Measurements from ENCODE around the gene FMR1. TPM values are rescaled to one million over a fixed set of nuclear protein-coding genes. Genes with fewer than 3 reads are reported as not detected.
A peak's percentile ranks its signal among the peaks of the same experiment; 100 is the strongest.

Gene FMR1
- total and polyA plus RNA-seq, 7 experiments from 2014 or later, result 4.5 to 84.2 (median 74.2) TPM

GRCh38 chrX:147933815-147934214 lies 22.1 kb downstream of the FMR1 start:
- no peaks in the 10 kb centered on the region for H3K9me3 Mint-ChIP-seq
- CTCF ChIA-PET, result no interaction called here
- peaks cover 0 to 23% (median 10%) of the 10 kb centered on the region in 5 donors for H3K36me3 Mint-ChIP-seq
- Histone ChIP-seq H3K27me3 (ENCODE audit: control insufficient read depth in 2 of 2, insufficient read depth in 2 of 2, low read length in 2 of 2) (no peaks in the 10 kb centered on the region), H3K36me3 (ENCODE audit: control insufficient read depth in 2 of 3, insufficient read depth in 3 of 3, low read length in 3 of 3) (peaks cover 2 to 22% (median 12%) of the 10 kb centered on the region in 3 experiments), H3K4me3 (ENCODE audit: low read length) (no peak overlapping the region), H3K9me3 (ENCODE audit: control insufficient read depth in 2 of 3, low read length in 3 of 3) (no peaks in the 10 kb centered on the region), H3K4me1 (ENCODE audit: control insufficient read depth in 2 of 2, insufficient read depth in 2 of 2, low read length in 2 of 2) (no peaks in the 10 kb centered on the region), H3K27ac (ENCODE audit: low read depth, low read length) (no peak overlapping the region)
- H3K4me1 Mint-ChIP-seq, result peaks cover 0 to 4% (median 0%) of the 10 kb centered on the region in 7 donors
- POLR2A ChIA-PET, result no interaction called here
- intact Hi-C loops (cut with micrococcal nuclease), result no loop called here
- peak overlapping the region in 1 of 9 donors; percentile 28 for H3K27ac Mint-ChIP-seq
- H3K4me3 Mint-ChIP-seq, result no peak overlapping the region
- DNase-seq, result no peak
- ATAC-seq, result no peak
- no peaks in the 10 kb centered on the region for H3K27me3 Mint-ChIP-seq

- CTCF ChIA-PET, result no interaction called here
- Histone ChIP-seq H3K4me1 (ENCODE audit: control insufficient read depth in 2 of 2, insufficient read depth in 2 of 2, low read length in 2 of 2) (no peaks in the 10 kb centered on the region), H3K4me3 (ENCODE audit: low read length) (no peak overlapping the region), H3K27me3 (ENCODE audit: control insufficient read depth in 2 of 2, insufficient read depth in 2 of 2, low read length in 2 of 2) (no peaks in the 10 kb centered on the region), H3K36me3 (ENCODE audit: control insufficient read depth in 2 of 3, insufficient read depth in 3 of 3, low read length in 3 of 3) (peaks cover 2 to 19% (median 9%) of the 10 kb centered on the region in 3 experiments), H3K9me3 (ENCODE audit: control insufficient read depth in 2 of 3, low read length in 3 of 3) (no peaks in the 10 kb centered on the region), H3K27ac (ENCODE audit: low read depth, low read length) (no peak overlapping the region)
- intact Hi-C loops (cut with micrococcal nuclease), result no loop called here
- H3K9me3 Mint-ChIP-seq, result no peaks in the 10 kb centered on the region
- DNase-seq (no peak), ATAC-seq (no peak)
- H3K36me3 Mint-ChIP-seq, result peaks cover 0 to 23% (median 10%) of the 10 kb centered on the region in 5 donors
- no peak overlapping the region for H3K27ac Mint-ChIP-seq
- H3K4me1 Mint-ChIP-seq, result no peaks in the 10 kb centered on the region
- POLR2A ChIA-PET, result no interaction called here
- H3K27me3 Mint-ChIP-seq, result no peaks in the 10 kb centered on the region
- H3K4me3 Mint-ChIP-seq, result no peak overlapping the region
These were observed 23.5 kb downstream of the FMR1 start for GRCh38 chrX:147935156-147935758.

- CTCF ChIA-PET, result no interaction called here
These were observed 33.6 kb downstream of the FMR1 start for GRCh38 chrX:147945286-147945685.

GRCh38 chrX:147948531-147948930 lies 36.8 kb downstream of the FMR1 start:
- Mint-ChIP-seq H3K27ac (no peak overlapping the region), H3K9me3 (no peaks in the 10 kb centered on the region), H3K4me3 (no peak overlapping the region), H3K36me3 (peaks cover 0 to 23% (median 10%) of the 10 kb centered on the region in 5 donors), H3K27me3 (no peaks in the 10 kb centered on the region), H3K4me1 (no peaks in the 10 kb centered on the region)
- Histone ChIP-seq H3K4me1 (ENCODE audit: control insufficient read depth in 2 of 2, insufficient read depth in 2 of 2, low read length in 2 of 2) (no peaks in the 10 kb centered on the region), H3K9me3 (ENCODE audit: control insufficient read depth in 2 of 3, low read length in 3 of 3) (no peaks in the 10 kb centered on the region), H3K27me3 (ENCODE audit: control insufficient read depth in 2 of 2, insufficient read depth in 2 of 2, low read length in 2 of 2) (no peaks in the 10 kb centered on the region), H3K27ac (ENCODE audit: low read depth, low read length) (no peak overlapping the region), H3K4me3 (ENCODE audit: low read length) (no peak overlapping the region), H3K36me3 (ENCODE audit: control insufficient read depth in 2 of 3, insufficient read depth in 3 of 3, low read length in 3 of 3) (peaks cover 0 to 16% (median 7%) of the 10 kb centered on the region in 3 experiments)
- no peak for DNase-seq
- intact Hi-C loops (cut with micrococcal nuclease), result no loop called here
- POLR2A ChIA-PET, result no interaction called here
- ATAC-seq, result no peak
- CTCF ChIA-PET, result interaction anchor here (0.7 kb wide), 1 partner anchor 253 kb away, joined by 3 read pairs; no protein-coding TSS in a partner anchor

More at GRCh38 chrX:147945286-147945685, 33.6 kb downstream of the FMR1 start:
- Histone ChIP-seq H3K36me3 (ENCODE audit: control insufficient read depth in 2 of 3, insufficient read depth in 3 of 3, low read length in 3 of 3) (peaks cover 3 to 26% (median 14%) of the 10 kb centered on the region in 3 experiments), H3K27me3 (ENCODE audit: control insufficient read depth in 2 of 2, insufficient read depth in 2 of 2, low read length in 2 of 2) (no peaks in the 10 kb centered on the region), H3K4me1 (ENCODE audit: control insufficient read depth in 2 of 2, insufficient read depth in 2 of 2, low read length in 2 of 2) (no peaks in the 10 kb centered on the region), H3K4me3 (ENCODE audit: low read length) (no peak overlapping the region), H3K9me3 (ENCODE audit: control insufficient read depth in 2 of 3, low read length in 3 of 3) (no peaks in the 10 kb centered on the region), H3K27ac (ENCODE audit: low read depth, low read length) (no peak overlapping the region)
- no peak overlapping the region for H3K27ac Mint-ChIP-seq
- no peaks in the 10 kb centered on the region for H3K4me1 Mint-ChIP-seq
- H3K4me3 Mint-ChIP-seq, result no peak overlapping the region
- POLR2A ChIA-PET, result no interaction called here
- peaks cover 0 to 33% (median 18%) of the 10 kb centered on the region in 5 donors for H3K36me3 Mint-ChIP-seq
- DNase-seq, result no peak
- peaks cover 0 to 1% (median 0%) of the 10 kb centered on the region in 11 donors for H3K9me3 Mint-ChIP-seq
- intact Hi-C loops (cut with micrococcal nuclease), result no loop called here
- no peak for ATAC-seq
- no peaks in the 10 kb centered on the region for H3K27me3 Mint-ChIP-seq

- H3K4me1 ChIP-seq (ENCODE audit: control insufficient read depth in 2 of 2, insufficient read depth in 2 of 2, low read length in 2 of 2), result no peaks in the 10 kb centered on the region
- Mint-ChIP-seq H3K4me1 (no peaks in the 10 kb centered on the region), H3K4me3 (no peak overlapping the region), H3K27me3 (no peaks in the 10 kb centered on the region), H3K9me3 (no peaks in the 10 kb centered on the region), H3K36me3 (peaks cover 0 to 14% (median 5%) of the 10 kb centered on the region in 5 donors), H3K27ac (no peak overlapping the region)
- H3K27me3 ChIP-seq (ENCODE audit: control insufficient read depth in 2 of 2, insufficient read depth in 2 of 2, low read length in 2 of 2), result no peaks in the 10 kb centered on the region
- H3K4me3 ChIP-seq (ENCODE audit: low read length), result no peak overlapping the region
- intact Hi-C loops (cut with micrococcal nuclease), result no loop called here
- no peak overlapping the region for H3K27ac ChIP-seq (ENCODE audit: low read depth, low read length)
- ChIA-PET POLR2A (no interaction called here), CTCF (no interaction called here)
- H3K36me3 ChIP-seq (ENCODE audit: control insufficient read depth in 2 of 3, insufficient read depth in 3 of 3, low read length in 3 of 3), result peaks cover 0 to 7% (median 7%) of the 10 kb centered on the region in 3 experiments
- DNase-seq (no peak), ATAC-seq (no peak)
- H3K9me3 ChIP-seq (ENCODE audit: control insufficient read depth in 2 of 3, low read length in 3 of 3), result no peaks in the 10 kb centered on the region
These were observed 38.6 kb downstream of the FMR1 start for GRCh38 chrX:147950352-147950751.

- Mint-ChIP-seq H3K27me3 (peaks cover 0 to 3% (median 0%) of the 10 kb centered on the region in 5 donors), H3K27ac (no peak overlapping the region), H3K36me3 (peaks cover 0 to 8% (median 4%) of the 10 kb centered on the region in 5 donors), H3K9me3 (no peaks in the 10 kb centered on the region), H3K4me1 (no peaks in the 10 kb centered on the region), H3K4me3 (no peak overlapping the region)
- no peaks in the 10 kb centered on the region for H3K27me3 ChIP-seq (ENCODE audit: control insufficient read depth in 2 of 2, insufficient read depth in 2 of 2, low read length in 2 of 2)
- no peak overlapping the region for H3K4me3 ChIP-seq (ENCODE audit: low read length)
- no peaks in the 10 kb centered on the region for H3K9me3 ChIP-seq (ENCODE audit: control insufficient read depth in 2 of 3, low read length in 3 of 3)
- no peak for ATAC-seq
- DNase-seq, result no peak
- H3K36me3 ChIP-seq (ENCODE audit: control insufficient read depth in 2 of 3, insufficient read depth in 3 of 3, low read length in 3 of 3), result no peaks in the 10 kb centered on the region
- intact Hi-C loops (cut with micrococcal nuclease), result no loop called here
- ChIA-PET CTCF (no interaction called here), POLR2A (no interaction called here)
- H3K4me1 ChIP-seq (ENCODE audit: control insufficient read depth in 2 of 2, insufficient read depth in 2 of 2, low read length in 2 of 2), result no peaks in the 10 kb centered on the region
- no peak overlapping the region for H3K27ac ChIP-seq (ENCODE audit: low read depth, low read length)
These were observed 42.3 kb downstream of the FMR1 start for GRCh38 chrX:147953976-147954375.

GRCh38 chrX:147957291-147957690 lies 45.6 kb downstream of the FMR1 start:
- CTCF ChIA-PET, result no interaction called here
- POLR2A ChIA-PET, result no interaction called here

More at GRCh38 chrX:147957291-147957690, 45.6 kb downstream of the FMR1 start:
- H3K27ac Mint-ChIP-seq, result no peak overlapping the region
- H3K4me3 ChIP-seq (ENCODE audit: low read length), result no peak overlapping the region
- H3K4me1 Mint-ChIP-seq, result no peaks in the 10 kb centered on the region
- H3K36me3 ChIP-seq (ENCODE audit: control insufficient read depth in 2 of 3, insufficient read depth in 3 of 3, low read length in 3 of 3), result no peaks in the 10 kb centered on the region
- H3K27me3 Mint-ChIP-seq, result peaks cover 0 to 6% (median 3%) of the 10 kb centered on the region in 5 donors
- no peak for ATAC-seq
- H3K9me3 ChIP-seq (ENCODE audit: control insufficient read depth in 2 of 3, low read length in 3 of 3), result no peaks in the 10 kb centered on the region
- peaks cover 0 to 1% (median 0%) of the 10 kb centered on the region in 11 donors for H3K9me3 Mint-ChIP-seq
- H3K4me1 ChIP-seq (ENCODE audit: control insufficient read depth in 2 of 2, insufficient read depth in 2 of 2, low read length in 2 of 2), result no peaks in the 10 kb centered on the region
- intact Hi-C loops (cut with micrococcal nuclease), result no loop called here
- H3K36me3 Mint-ChIP-seq, result no peaks in the 10 kb centered on the region
- DNase-seq, result no peak
- no peak overlapping the region for H3K27ac ChIP-seq (ENCODE audit: low read depth, low read length)
- no peak overlapping the region for H3K4me3 Mint-ChIP-seq
- no peaks in the 10 kb centered on the region for H3K27me3 ChIP-seq (ENCODE audit: control insufficient read depth in 2 of 2, insufficient read depth in 2 of 2, low read length in 2 of 2)
